H9 (cell line): ENCODE results near the gene CALR. TPM values are rescaled to one million over a fixed set of nuclear protein-coding genes. Genes with fewer than 3 reads are reported as not detected.

ENCODE experiments used
- DNase-seq: peaks from one replicate; pipeline ENCODE4 v3.0.0-alpha.2; 2017
- H2AFZ ChIP-seq: one replicate; pipeline ENCODE4 v1.6.1; 2013; ENCODE audit warnings: mild to moderate bottlenecking, low read length, control low read depth, moderate library complexity
- H2AK5ac ChIP-seq: 2 replicates; pipeline ENCODE4 v1.6.1; 2013; ENCODE audit warnings: low read length, control low read depth, mixed read lengths; ENCODE audit not compliant: insufficient read length
- H2BK120ac ChIP-seq: one replicate; pipeline ENCODE4 v1.6.1; 2013; ENCODE audit warnings: low read depth, mild to moderate bottlenecking, low read length, control low read depth, inconsistent platforms; ENCODE audit not compliant: poor library complexity, severe bottlenecking
- H2BK12ac ChIP-seq: 2 replicates; pipeline ENCODE4 v1.6.1; 2013; ENCODE audit warnings: low read length, control low read depth, mixed read lengths, low read depth; ENCODE audit not compliant: insufficient read length
- H2BK15ac ChIP-seq: 2 replicates; pipeline ENCODE4 v1.6.1; 2013; ENCODE audit warnings: low read depth, low read length, control low read depth
- H2BK20ac ChIP-seq: one replicate; pipeline ENCODE4 v1.6.1; 2013; ENCODE audit warnings: low read depth, mild to moderate bottlenecking, low read length, control low read depth, inconsistent platforms; ENCODE audit not compliant: poor library complexity, severe bottlenecking
- H2BK5ac ChIP-seq: 2 replicates; pipeline ENCODE4 v1.6.1; 2013; ENCODE audit warnings: low read length, control low read depth, mixed read lengths; ENCODE audit not compliant: insufficient read length
- H3K14ac ChIP-seq: 2 replicates; pipeline ENCODE4 v1.6.1; 2013; ENCODE audit warnings: low read length, control low read depth; ENCODE audit not compliant: insufficient read depth
- H3K18ac ChIP-seq: 2 replicates; pipeline ENCODE4 v1.6.1; 2013; ENCODE audit warnings: low read depth, mild to moderate bottlenecking, mixed read lengths, low read length, control low read depth; ENCODE audit not compliant: insufficient read length
- H3K23ac ChIP-seq: 2 replicates; pipeline ENCODE4 v1.6.1; 2013; ENCODE audit warnings: low read length, control low read depth, mixed read lengths, low read depth; ENCODE audit not compliant: insufficient read length
- H3K23me2 ChIP-seq: 2 replicates; pipeline ENCODE4 v1.6.1; 2013; ENCODE audit warnings: low read depth, mild to moderate bottlenecking, mixed read lengths, low read length, control low read depth; ENCODE audit not compliant: insufficient read length, poor library complexity, severe bottlenecking
- H3K27ac ChIP-seq: 2 replicates; pipeline ENCODE4 v1.5.1; 2013; ENCODE audit warnings: low read length, control low read depth, mixed read lengths, low read depth; ENCODE audit not compliant: insufficient read length
- H3K27me3 ChIP-seq: 2 replicates; pipeline ENCODE4 v1.6.1; 2013; ENCODE audit warnings: low read length, control low read depth, inconsistent platforms; ENCODE audit not compliant: insufficient read depth
- H3K4ac ChIP-seq: 2 replicates; pipeline ENCODE4 v1.6.1; 2013; ENCODE audit warnings: low read depth, mild to moderate bottlenecking, control low read depth, inconsistent platforms, low read length, moderate library complexity
- H3K4me1 ChIP-seq: 2 replicates; pipeline ENCODE4 v1.6.1; 2013; ENCODE audit warnings: low read length, control low read depth, inconsistent platforms; ENCODE audit not compliant: insufficient read depth
- H3K4me2 ChIP-seq: 2 replicates; pipeline ENCODE4 v1.6.1; 2013; ENCODE audit warnings: low read length, control low read depth, mixed read lengths; ENCODE audit not compliant: insufficient read length, insufficient read depth
- H3K56ac ChIP-seq: 2 replicates; pipeline ENCODE4 v1.6.1; 2013; ENCODE audit warnings: low read depth, mild to moderate bottlenecking, mixed read lengths, low read length, control low read depth; ENCODE audit not compliant: insufficient read length
- H3K79me1 ChIP-seq: 2 replicates; pipeline ENCODE4 v1.6.1; 2013; ENCODE audit warnings: low read depth, mild to moderate bottlenecking, moderate library complexity, low read length, control low read depth, inconsistent platforms; ENCODE audit not compliant: insufficient read depth, poor library complexity, severe bottlenecking
- H3K79me2 ChIP-seq: 2 replicates; pipeline ENCODE4 v1.6.1; 2013; ENCODE audit warnings: low read length, control low read depth, inconsistent platforms; ENCODE audit not compliant: insufficient read depth
- H3K9ac ChIP-seq: 2 replicates; pipeline ENCODE4 v1.6.1; 2013; ENCODE audit warnings: low read length, control low read depth, mixed read lengths; ENCODE audit not compliant: insufficient read length; ENCODE audit errors: extremely low read depth
- H3K9me3 ChIP-seq: one replicate; pipeline ENCODE4 v1.6.1; 2013; ENCODE audit warnings: low read depth, low read length, inconsistent platforms; ENCODE audit not compliant: control insufficient read depth
- H3T11ph ChIP-seq: one replicate; pipeline ENCODE4 v1.6.1; 2013; ENCODE audit warnings: mild to moderate bottlenecking, low read length, control low read depth, inconsistent platforms
- H4K20me1 ChIP-seq: one replicate; pipeline ENCODE4 v1.6.1; 2013; ENCODE audit not compliant: control insufficient read depth, insufficient read length, insufficient read depth
- H4K5ac ChIP-seq: 2 replicates; pipeline ENCODE4 v1.6.1; 2013; ENCODE audit warnings: low read depth, mild to moderate bottlenecking, mixed read lengths, low read length, control low read depth; ENCODE audit not compliant: insufficient read length
- H4K8ac ChIP-seq: replicated peaks from 2 replicates; pipeline ENCODE4 v1.6.1; 2013; ENCODE audit warnings: low read length, control low read depth, mixed read lengths, low read depth; ENCODE audit not compliant: insufficient read length
- H4K91ac ChIP-seq: 2 replicates; pipeline ENCODE4 v1.6.1; 2013; ENCODE audit warnings: low read depth, mild to moderate bottlenecking, moderate library complexity, mixed read lengths, low read length, control low read depth; ENCODE audit not compliant: insufficient read length
- H3K27ac Mint-ChIP-seq, 3 experiments: 2 replicates in 2 of 3; 3 replicates in 1 of 3; pipeline ENCODE4 v1.8.0; 2020 to 2021; ENCODE audit warnings: mixed read lengths in 3 of 3, mild to moderate bottlenecking in 1 of 3, moderate library complexity in 1 of 3
- H3K27me3 Mint-ChIP-seq: 2 replicates; pipeline ENCODE4 v1.8.0; 2021; ENCODE audit warnings: low read depth, mild to moderate bottlenecking, moderate library complexity, mixed read lengths
- H3K36me3 Mint-ChIP-seq, 3 experiments: 2 replicates in 2 of 3; 3 replicates in 1 of 3; pipeline ENCODE4 v1.8.0; 2020 to 2021; ENCODE audit warnings: low read depth in 3 of 3, mixed read lengths in 3 of 3; ENCODE audit not compliant: insufficient read depth in 1 of 3
- H3K4me1 Mint-ChIP-seq, 2 experiments: 2 replicates each; pipeline ENCODE4 v1.8.0; 2020; ENCODE audit warnings: mixed read lengths in 2 of 2
- H3K4me3 Mint-ChIP-seq, 2 experiments: 2 replicates in 1 of 2; 3 replicates in 1 of 2; pipeline ENCODE4 v1.8.0; 2020 to 2021; ENCODE audit warnings: mild to moderate bottlenecking in 2 of 2, mixed read lengths in 2 of 2, moderate library complexity in 1 of 2
- H3K9me3 Mint-ChIP-seq, 2 experiments: 2 replicates in 1 of 2; 3 replicates in 1 of 2; pipeline ENCODE4 v1.8.0; 2020; ENCODE audit warnings: mild to moderate bottlenecking in 2 of 2, mixed read lengths in 2 of 2, moderate library complexity in 1 of 2
- CTCF ChIP-seq: fragments of 200-600 bp; sonication (generic); conservative IDR thresholded peaks from 3 replicates; pipeline ENCODE4 v1.8.0; 2021; ENCODE audit warnings: antibody characterized with exemption, mild to moderate bottlenecking
- WGBS: extraction: QIAGEN DNeasy Blood & Tissue Kit; methylation state at CpG from one replicate; pipeline ENCODE4 v1.1.7; 2013; ENCODE audit warnings: missing lambda C conversion rate, low lambda C conversion rate, mixed read lengths; ENCODE audit not compliant: insufficient read length; ENCODE audit errors: extremely low coverage; 5-methylcytosine and 5-hydroxymethylcytosine counted together
- total RNA-seq: library from RNA; stranded (reverse); gene quantifications from 2 replicates; pipeline ENCODE4 v1.2.1, GENCODE V29; 2021

CALR gene
- total RNA-seq, 1 experiment from 2014 or later = 887 TPM

DNA sequence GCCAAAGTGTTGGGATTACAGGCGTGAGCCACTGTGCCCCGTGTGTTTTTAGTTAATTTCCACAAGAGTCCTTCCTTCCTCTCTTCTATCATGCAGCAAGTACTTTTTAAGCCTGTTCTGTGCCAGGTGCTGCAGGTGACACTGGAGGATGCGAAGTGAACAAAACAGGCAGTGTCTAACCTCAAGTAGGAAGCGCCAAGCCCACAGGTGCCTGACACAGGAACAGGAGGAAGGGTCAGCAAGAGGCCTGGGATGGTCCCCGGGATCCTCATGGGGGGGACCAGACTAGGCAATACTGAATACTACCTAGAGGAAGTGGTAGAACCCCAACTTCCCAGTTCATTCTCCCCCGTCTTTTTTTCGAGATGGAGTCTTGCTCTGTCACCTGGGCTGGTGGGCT lies 1.8 kb upstream of the CALR start:
- H3K27me3 Mint-ChIP-seq = no peaks in the 10 kb centered on the region; the same call in 1 of the 2 replicates
- Histone ChIP-seq H3K23ac (no peak overlapping the region), H4K20me1 (no peaks in the 10 kb centered on the region), H2AFZ (no peak overlapping the region), H2BK15ac (no peak overlapping the region), H2BK12ac (peak overlapping the region; percentile 27), H3K27ac (no peak overlapping the region), H2BK120ac (peak overlapping the region; percentile 17), H3K27me3 (no peaks in the 10 kb centered on the region), H3T11ph (no peak overlapping the region), H4K8ac (no peak overlapping the region), H3K56ac (no peak overlapping the region), H4K91ac (no peak overlapping the region), H3K18ac (no peak overlapping the region), H3K79me2 (peaks cover 16% of the 10 kb centered on the region; the same call in 1 of the 2 replicates), H3K4ac (no peak overlapping the region), H2BK20ac (no peak overlapping the region), H3K9me3 (no peaks in the 10 kb centered on the region), H3K14ac (no peak overlapping the region), H2AK5ac (no peak overlapping the region), H2BK5ac (no peak overlapping the region), H3K9ac (no peak overlapping the region), H3K4me1 (no peaks in the 10 kb centered on the region; the same call in 1 of the 2 replicates), H3K23me2 (peaks cover 11% of the 10 kb centered on the region), H3K4me2 (no peak overlapping the region), H3K79me1 (peaks cover 12% of the 10 kb centered on the region), H4K5ac (no peak overlapping the region)
- peaks cover 30 to 44% (median 35%) of the 10 kb centered on the region in 3 experiments for H3K36me3 Mint-ChIP-seq
- TF ChIP-seq CTCF = no peak
- DNase-seq = no peak
- WGBS = no CpG with 5 or more reads among the region's 7 CpGs
- no peaks in the 10 kb centered on the region; a peak in 1 of 5 replicates for H3K9me3 Mint-ChIP-seq
- peaks cover 29 to 49% of the 10 kb centered on the region in 2 experiments for H3K4me1 Mint-ChIP-seq
- H3K4me3 Mint-ChIP-seq = peak overlapping the region in 1 of 2 experiments; percentile 9; a peak in 1 of 5 replicates
- peak overlapping the region in 1 of 3 experiments; percentile 83; a peak in 3 of 7 replicates for H3K27ac Mint-ChIP-seq
